OCI-LY7 (cell line): ENCODE results near the gene FMNL2. TPM values are rescaled to one million over a fixed set of nuclear protein-coding genes. Genes with fewer than 3 reads are reported as not detected.

Experiments used
- BruUV-seq: library from RNA; stranded (reverse); fragments of 400-500 nt; replicated peaks from 2 replicates; lab custom pipeline; 2021; lab: Mats Ljungman, UMichigan
- CTCF ChIA-PET: fragments of 300-600 bp; sonication (Branson Sonifier 250); formaldehyde crosslinking; loops from one replicate; lab custom pipeline; 2022; ENCODE audit warnings: antibody characterized with exemption; ENCODE audit not compliant: unreplicated experiment; lab: Charles Lee
- POLR2A ChIA-PET: fragments of 300-600 bp; sonication (Branson Sonifier 250); formaldehyde crosslinking; loops from one replicate; lab custom pipeline; 2022; ENCODE audit warnings: antibody characterized with exemption; lab: Charles Lee
- DNase-seq: peaks from one replicate; pipeline ENCODE4 v3.0.0-alpha.2; 2015; ENCODE audit warnings: low spot score
- H2AFZ ChIP-seq: fragments of 200-600 bp; sonication (generic), shearing (Covaris generic); 2 replicates; pipeline ENCODE4 v1.6.1; 2014; ENCODE audit warnings: mild to moderate bottlenecking, antibody characterized with exemption, low read length, moderate library complexity
- H3K27ac ChIP-seq: fragments of 200-600 bp; sonication (generic); 2 replicates; pipeline ENCODE4 v1.5.1; 2014; ENCODE audit warnings: mixed run types, low read depth, mild to moderate bottlenecking, moderate library complexity, low read length, inconsistent platforms; ENCODE audit not compliant: poor library complexity, severe bottlenecking
- H3K36me3 ChIP-seq: fragments of 200-600 bp; sonication (generic); 2 replicates; pipeline ENCODE4 v1.6.1; 2014; ENCODE audit warnings: mild to moderate bottlenecking, antibody characterized with exemption, low read length, moderate library complexity, mixed read lengths; ENCODE audit not compliant: insufficient read depth
- H3K4me1 ChIP-seq: fragments of 200-600 bp; sonication (generic); 2 replicates; pipeline ENCODE4 v1.5.1; 2014; ENCODE audit warnings: mild to moderate bottlenecking, low read length; ENCODE audit not compliant: insufficient read depth, poor library complexity, severe bottlenecking
- H3K4me2 ChIP-seq: fragments of 200-600 bp; sonication (generic); 2 replicates; pipeline ENCODE4 v1.6.1; 2014; ENCODE audit warnings: mild to moderate bottlenecking, low read length
- H3K4me3 ChIP-seq: fragments of 200-600 bp; sonication (generic); 2 replicates; pipeline ENCODE4 v1.5.1; 2014; ENCODE audit warnings: mild to moderate bottlenecking, low read depth, low read length; ENCODE audit not compliant: poor library complexity, severe bottlenecking
- H3K79me2 ChIP-seq: fragments of 200-600 bp; sonication (generic); 2 replicates; pipeline ENCODE4 v1.6.1; 2016; ENCODE audit warnings: low read depth, mild to moderate bottlenecking, low read length, moderate library complexity, mixed read lengths; ENCODE audit not compliant: insufficient read depth
- H3K9me2 ChIP-seq: fragments of 200-600 bp; sonication (generic); 2 replicates; pipeline ENCODE4 v1.6.1; 2016; ENCODE audit warnings: mild to moderate bottlenecking, low read length, mixed read lengths; ENCODE audit not compliant: insufficient read depth
- H3K9me3 ChIP-seq: fragments of 200-600 bp; sonication (generic); 2 replicates; pipeline ENCODE4 v1.6.1; 2014; ENCODE audit warnings: mild to moderate bottlenecking, mixed run types, low read length, mixed read lengths
- H4K20me1 ChIP-seq: fragments of 200-600 bp; sonication (generic); 2 replicates; pipeline ENCODE4 v1.6.1; 2014; ENCODE audit warnings: mild to moderate bottlenecking, antibody characterized with exemption, low read length, moderate library complexity, mixed read lengths; ENCODE audit not compliant: insufficient read depth
- CTCF ChIP-seq: fragments of 200-600 bp; sonication (generic); conservative IDR thresholded peaks from 2 replicates; pipeline ENCODE4 v1.5.1; 2014; ENCODE audit warnings: mild to moderate bottlenecking, antibody characterized with exemption, low read length, moderate library complexity, mixed read lengths
- EZH2phosphoT487 ChIP-seq: fragments of 200-600 bp; sonication (generic); IDR thresholded peaks from 2 replicates; pipeline ENCODE4 v1.6.1; 2018; ENCODE audit warnings: low read depth, borderline replicate concordance, mild to moderate bottlenecking, mixed run types, antibody characterized with exemption, low read length, moderate library complexity, mixed read lengths
- intact Hi-C: fragments of 100-400 bp; cut with micrococcal nuclease; formaldehyde crosslinking; loops from one replicate; pipeline ENCODE4 v1.10.0; 2022; ENCODE audit not compliant: unreplicated experiment
- total RNA-seq, 2 experiments: library from RNA; depleted of rRNA in 1 of 2; stranded (reverse); fragments of >200 nt in 1 of 2; shearing (Covaris generic) in 1 of 2; gene quantifications; 2 replicates each; pipeline ENCODE4 v1.2.3, GENCODE V29; 2014 to 2022

Gene FMNL2
- total RNA-seq, 2 experiments from 2014 or later, result 0.03 to 0.21 TPM

DNA sequence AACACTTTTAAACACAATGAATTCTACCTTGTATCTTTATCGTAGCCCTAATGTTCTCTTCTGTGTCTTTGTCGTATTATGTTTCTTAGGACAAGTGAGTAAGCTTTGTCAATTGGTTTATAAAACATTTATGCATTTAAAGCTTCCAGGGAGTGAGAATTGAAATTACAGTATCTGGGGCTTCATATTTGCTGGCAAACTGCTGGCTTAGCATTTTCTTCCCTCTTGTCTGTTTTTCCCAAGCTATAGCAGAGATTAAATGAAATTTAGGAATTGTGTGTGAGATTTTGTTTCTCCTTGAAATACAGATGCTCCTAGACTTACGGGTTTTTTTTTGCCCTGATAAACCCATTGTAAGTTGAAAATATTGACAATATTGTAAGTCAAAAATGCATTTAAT lies 73.3 kb downstream of the FMNL2 start:
- Histone ChIP-seq H4K20me1 (no peaks in the 10 kb centered on the region), H3K9me3 (no peaks in the 10 kb centered on the region), H3K4me1 (no peaks in the 10 kb centered on the region), H3K79me2 (no peaks in the 10 kb centered on the region), H3K27ac (no peak overlapping the region), H3K9me2 (no peaks in the 10 kb centered on the region), H2AFZ (no peak overlapping the region), H3K4me2 (no peak overlapping the region), H3K36me3 (no peaks in the 10 kb centered on the region), H3K4me3 (no peak overlapping the region)
- intact Hi-C loops, result no loop called here
- DNase-seq, result no peak
- CTCF ChIA-PET, result no interaction called here
- no TSS peak for BruUV-seq
- TF ChIP-seq EZH2phosphoT487 (no peak), CTCF (no peak)
- POLR2A ChIA-PET, result interaction anchor here (0.5 kb wide), 1 partner anchor 259 kb away, joined by 3 read pairs; no protein-coding TSS in a partner anchor

DNA sequence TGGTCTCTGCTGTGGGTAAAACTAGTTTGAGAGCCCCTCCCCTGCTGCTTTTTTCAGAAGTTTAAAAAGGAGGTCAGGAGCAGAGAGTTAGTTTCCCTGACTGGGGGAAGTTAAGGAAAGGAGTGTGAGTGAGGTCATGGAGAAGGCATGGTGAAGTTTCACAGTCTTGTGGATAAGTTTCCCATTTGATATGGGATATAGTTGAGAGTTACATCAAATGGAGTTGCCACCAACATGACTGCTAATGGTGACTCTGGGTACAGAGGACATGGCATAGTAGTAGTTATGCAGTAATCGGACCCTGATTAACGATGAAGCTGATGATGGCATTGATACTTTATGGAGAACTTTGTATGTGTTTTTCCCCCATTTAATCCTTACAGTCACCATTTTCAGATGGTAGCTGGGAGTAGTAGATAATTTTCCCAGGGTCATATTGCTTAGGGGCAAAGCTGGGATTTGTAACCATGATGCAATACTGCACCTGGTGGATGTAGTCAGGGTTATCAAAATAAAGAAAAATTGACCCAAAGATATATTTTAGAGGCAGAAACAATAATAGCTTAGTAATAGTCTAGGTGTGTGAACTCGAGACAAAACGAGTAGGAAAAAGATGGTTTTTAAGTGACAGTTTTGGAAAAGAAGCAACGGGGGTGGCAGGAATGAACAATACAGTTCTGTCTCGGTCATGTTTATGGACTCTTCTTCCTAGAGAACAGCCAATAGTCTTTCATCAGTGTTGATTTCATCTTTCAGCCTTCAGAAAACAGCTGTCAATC lies 74.6 kb downstream of the FMNL2 start:
- DNase-seq, result no peak
- no peak overlapping the region for H3K27ac ChIP-seq
- H3K36me3 ChIP-seq, result no peaks in the 10 kb centered on the region
- H3K79me2 ChIP-seq, result no peaks in the 10 kb centered on the region
- no TSS peak for BruUV-seq
- no peaks in the 10 kb centered on the region for H4K20me1 ChIP-seq
- H3K9me2 ChIP-seq, result no peaks in the 10 kb centered on the region
- intact Hi-C loops, result no loop called here
- TF ChIP-seq EZH2phosphoT487 (no peak), CTCF (no peak)
- no peaks in the 10 kb centered on the region for H3K9me3 ChIP-seq
- no peaks in the 10 kb centered on the region for H3K4me1 ChIP-seq
- POLR2A ChIA-PET, result no interaction called here
- CTCF ChIA-PET, result no interaction called here
- H2AFZ ChIP-seq, result no peak overlapping the region; the same call in 1 of the 2 replicates
- no peak overlapping the region for H3K4me2 ChIP-seq
- H3K4me3 ChIP-seq, result no peak overlapping the region

- ChIA-PET CTCF (no interaction called here), POLR2A (no interaction called here)
- no peak for DNase-seq
- intact Hi-C loops, result no loop called here
- Histone ChIP-seq H3K9me2 (no peaks in the 10 kb centered on the region), H3K79me2 (no peaks in the 10 kb centered on the region), H3K4me3 (no peak overlapping the region), H3K4me2 (no peak overlapping the region), H3K9me3 (no peaks in the 10 kb centered on the region), H4K20me1 (no peaks in the 10 kb centered on the region), H3K4me1 (no peaks in the 10 kb centered on the region), H3K36me3 (no peaks in the 10 kb centered on the region), H2AFZ (no peak overlapping the region; the same call in 1 of the 2 replicates), H3K27ac (no peak overlapping the region)
- no TSS peak for BruUV-seq
- TF ChIP-seq EZH2phosphoT487, result no peak
- TF ChIP-seq CTCF, result no peak
Measured at GRCh38 chr2:152410165-152410597, 75.2 kb downstream of the FMNL2 start.
